Naive B cell (primary cell): ENCODE data around the gene ZNF771. TPM values are rescaled to one million over a fixed set of nuclear protein-coding genes. Genes with fewer than 3 reads are reported as not detected.
"Not testable (repeated sequence)": the region's sequence is repeated elsewhere in the genome, so short reads cannot be mapped to it uniquely, and the experiment has no call there.

Experiments used
- ATAC-seq, 2 donors: fragments of 150-1000 bp; cut with Tn5 transposase; 2 replicates each; pipeline ENCODE4 v1.10.0; 2021; ENCODE audit warnings: low read depth in 2 of 2, mild to moderate bottlenecking in 2 of 2, moderate library complexity in 2 of 2
- DNase-seq: peaks from one replicate; pipeline ENCODE4 v3.0.0; 2022
- H3K27ac Mint-ChIP-seq, 6 donors: one replicate each; pipeline ENCODE4 v1.8.0; 2020 to 2022; ENCODE audit warnings: mild to moderate bottlenecking in 6 of 6, mixed read lengths in 6 of 6, moderate library complexity in 5 of 6, inconsistent platforms in 2 of 6
- H3K27me3 Mint-ChIP-seq, 3 donors: one replicate each; pipeline ENCODE4 v1.8.0; 2021 to 2022; ENCODE audit warnings: mixed read lengths in 3 of 3, mild to moderate bottlenecking in 1 of 3
- H3K36me3 Mint-ChIP-seq, 2 donors: one replicate each; pipeline ENCODE4 v1.8.0; 2020 to 2022; ENCODE audit warnings: mixed read lengths in 2 of 2, inconsistent platforms in 1 of 2, mild to moderate bottlenecking in 1 of 2
- H3K4me1 Mint-ChIP-seq, 3 donors: one replicate each; pipeline ENCODE4 v1.8.0; 2020 to 2022; ENCODE audit warnings: mixed read lengths in 3 of 3, inconsistent platforms in 1 of 3, mild to moderate bottlenecking in 1 of 3, moderate library complexity in 1 of 3
- H3K4me3 Mint-ChIP-seq, 8 donors: one replicate each; pipeline ENCODE4 v1.8.0; 2020 to 2022; ENCODE audit warnings: mild to moderate bottlenecking in 8 of 8, mixed read lengths in 8 of 8, moderate library complexity in 8 of 8, inconsistent platforms in 2 of 8
- H3K9me3 Mint-ChIP-seq, 7 donors: one replicate each; pipeline ENCODE4 v1.8.0; 2020 to 2022; ENCODE audit warnings: mixed read lengths in 7 of 7, mild to moderate bottlenecking in 5 of 7, inconsistent platforms in 2 of 7, moderate library complexity in 1 of 7
- polyA plus RNA-seq, 6 donors: library from polyadenylated mRNA; unstranded; fragments of 300-500 nt; fragmentation: Illumina TruSeq; gene quantifications; one replicate each; pipeline ENCODE4 v1.2.3, GENCODE V29; 2021; ENCODE audit warnings: low read depth in 6 of 6

Gene ZNF771
- polyA plus RNA-seq, 6 donors from 2014 or later = 1.7 to 5.0 (median 2.3) TPM; not detected in 1

GRCh38 chr16:30396627-30397026 lies 10.8 kb upstream of the ZNF771 start:
- not testable (repeated sequence) for H3K36me3 Mint-ChIP-seq, H3K27me3 Mint-ChIP-seq, H3K9me3 Mint-ChIP-seq, ATAC-seq, DNase-seq
- Mint-ChIP-seq H3K4me3 (peak overlapping the region in 7 of 8 donors; percentile 24 to 97 (median 88)), H3K4me1 (peaks cover 29 to 58% (median 46%) of the 10 kb centered on the region in 3 donors), H3K27ac (peak overlapping the region in 1 of 6 donors; percentile 11)

- H3K27me3 Mint-ChIP-seq = no peaks in the 10 kb centered on the region
- H3K4me1 Mint-ChIP-seq = peaks cover 31 to 60% (median 49%) of the 10 kb centered on the region in 3 donors
These were observed 10.3 kb upstream of the ZNF771 start for GRCh38 chr16:30397056-30397455.

GRCh38 chr16:30397776-30398660 lies 9.4 kb upstream of the ZNF771 start:
- peaks cover 31 to 60% (median 51%) of the 10 kb centered on the region in 3 donors for H3K4me1 Mint-ChIP-seq
- ATAC-seq (no peak), DNase-seq (no peak)
- H3K4me3 Mint-ChIP-seq = peak overlapping the region in 2 of 8 donors; percentile 10 to 97
- no peaks in the 10 kb centered on the region for H3K36me3 Mint-ChIP-seq
- H3K27ac Mint-ChIP-seq = no peak overlapping the region
- no peaks in the 10 kb centered on the region for H3K9me3 Mint-ChIP-seq
- H3K27me3 Mint-ChIP-seq = no peaks in the 10 kb centered on the region

More at GRCh38 chr16:30397056-30397455, 10.3 kb upstream of the ZNF771 start:
- Mint-ChIP-seq H3K9me3 (no peaks in the 10 kb centered on the region), H3K36me3 (no peaks in the 10 kb centered on the region), H3K27ac (peak overlapping the region in 2 of 6 donors; percentile 11 to 92), H3K4me3 (peak overlapping the region in 6 of 8 donors; percentile 24 to 97 (median 88))
- DNase-seq (no peak), ATAC-seq (no peak)

- Mint-ChIP-seq H3K4me1 (peaks cover 35 to 58% (median 56%) of the 10 kb centered on the region in 3 donors), H3K4me3 (peak overlapping the region in 7 of 8 donors; percentile 35 to 89 (median 80)), H3K36me3 (no peaks in the 10 kb centered on the region), H3K27ac (no peak overlapping the region), H3K9me3 (no peaks in the 10 kb centered on the region), H3K27me3 (no peaks in the 10 kb centered on the region)
- ATAC-seq = no peak
- no peak for DNase-seq
These were observed 8.6 kb upstream of the ZNF771 start for GRCh38 chr16:30398661-30399434.

- Mint-ChIP-seq H3K27me3 (no peaks in the 10 kb centered on the region), H3K36me3 (no peaks in the 10 kb centered on the region), H3K27ac (peak overlapping the region in 3 of 6 donors; percentile 19 to 89 (median 82)), H3K9me3 (no peaks in the 10 kb centered on the region), H3K4me3 (peak overlapping the region; percentile 84 to 94 (median 90)), H3K4me1 (peaks cover 32 to 51% (median 50%) of the 10 kb centered on the region in 3 donors)
- ATAC-seq = no peak
- DNase-seq = no peak
These were observed 7.8 kb upstream of the ZNF771 start for GRCh38 chr16:30399435-30400186.

GRCh38 chr16:30401768-30402425 lies 5.5 kb upstream of the ZNF771 start:
- Mint-ChIP-seq H3K36me3 (no peaks in the 10 kb centered on the region), H3K9me3 (no peaks in the 10 kb centered on the region), H3K27me3 (no peaks in the 10 kb centered on the region), H3K4me1 (peaks cover 20 to 40% (median 36%) of the 10 kb centered on the region in 3 donors), H3K4me3 (peak overlapping the region; percentile 37 to 94 (median 88)), H3K27ac (no peak overlapping the region)
- DNase-seq (no peak), ATAC-seq (no peak)

GRCh38 chr16:30406795-30407101 lies 658 bp upstream of the ZNF771 start:
- H3K27me3 Mint-ChIP-seq = no peaks in the 10 kb centered on the region
- ATAC-seq = peak; percentile 23 to 35
- no peaks in the 10 kb centered on the region for H3K9me3 Mint-ChIP-seq
- peak overlapping the region; percentile 28 to 99 (median 94) for H3K27ac Mint-ChIP-seq
- no peaks in the 10 kb centered on the region for H3K36me3 Mint-ChIP-seq
- no peak for DNase-seq
- peaks cover 23 to 33% (median 28%) of the 10 kb centered on the region in 3 donors for H3K4me1 Mint-ChIP-seq
- H3K4me3 Mint-ChIP-seq = peak overlapping the region; percentile 81 to 99 (median 97)

- no peaks in the 10 kb centered on the region for H3K27me3 Mint-ChIP-seq
- H3K4me1 Mint-ChIP-seq = peaks cover 22 to 30% (median 28%) of the 10 kb centered on the region in 3 donors
- peaks cover 0 to 6% of the 10 kb centered on the region in 2 donors for H3K36me3 Mint-ChIP-seq
- ATAC-seq (no peak), DNase-seq (no peak)
- H3K9me3 Mint-ChIP-seq = no peaks in the 10 kb centered on the region
- H3K27ac Mint-ChIP-seq = peak overlapping the region in 3 of 6 donors; percentile 43 to 85 (median 80)
- H3K4me3 Mint-ChIP-seq = peak overlapping the region; percentile 76 to 97 (median 84)
These were observed 563 bp downstream of the ZNF771 start for GRCh38 chr16:30407804-30408534.

GRCh38 chr16:30409125-30410060 lies 2.0 kb downstream of the ZNF771 start:
- peak overlapping the region in 5 of 6 donors; percentile 28 to 87 (median 76) for H3K27ac Mint-ChIP-seq
- H3K4me1 Mint-ChIP-seq = peaks cover 18 to 32% (median 25%) of the 10 kb centered on the region in 3 donors
- H3K36me3 Mint-ChIP-seq = peaks cover 0 to 6% of the 10 kb centered on the region in 2 donors
- H3K4me3 Mint-ChIP-seq = peak overlapping the region; percentile 30 to 87 (median 75)
- DNase-seq (peak; percentile 90), ATAC-seq (peak; percentile 62 to 67)
- no peaks in the 10 kb centered on the region for H3K9me3 Mint-ChIP-seq
- no peaks in the 10 kb centered on the region for H3K27me3 Mint-ChIP-seq

- ATAC-seq = no peak
- H3K9me3 Mint-ChIP-seq = no peaks in the 10 kb centered on the region
- DNase-seq = no peak
- peaks cover 0 to 6% of the 10 kb centered on the region in 2 donors for H3K36me3 Mint-ChIP-seq
- H3K27me3 Mint-ChIP-seq = no peaks in the 10 kb centered on the region
- H3K4me3 Mint-ChIP-seq = peak overlapping the region in 1 of 8 donors; percentile 18
- peak overlapping the region in 2 of 6 donors; percentile 42 to 83 for H3K27ac Mint-ChIP-seq
- peaks cover 14 to 34% (median 21%) of the 10 kb centered on the region in 3 donors for H3K4me1 Mint-ChIP-seq
These were observed 5.9 kb downstream of the ZNF771 start for GRCh38 chr16:30413112-30413806.

GRCh38 chr16:30414159-30414558 lies 6.8 kb downstream of the ZNF771 start:
- no peak for ATAC-seq

More at GRCh38 chr16:30414159-30414558, 6.8 kb downstream of the ZNF771 start:
- Mint-ChIP-seq H3K9me3 (no peaks in the 10 kb centered on the region), H3K4me3 (no peak overlapping the region), H3K4me1 (peaks cover 8 to 34% (median 12%) of the 10 kb centered on the region in 3 donors), H3K36me3 (peaks cover 0 to 6% of the 10 kb centered on the region in 2 donors), H3K27me3 (no peaks in the 10 kb centered on the region), H3K27ac (no peak overlapping the region)
- DNase-seq = no peak
